B cell (primary cell): ENCODE measurements around the gene TMEM92.

Experiments used
- CTCF ChIP-seq: fragments of 200-600 bp; IDR thresholded peaks from one replicate; pipeline ENCODE4 v1.8.0; 2022; ENCODE audit warnings: antibody characterized with exemption, mild to moderate bottlenecking
- EZH2 ChIP-seq: IDR thresholded peaks from 2 replicates; pipeline ENCODE4 v1.6.1; 2012; ENCODE audit warnings: borderline replicate concordance, low read depth, mild to moderate bottlenecking, moderate library complexity, low read length; ENCODE audit not compliant: insufficient read depth, poor library complexity, severe bottlenecking

GRCh38 chr17:50275279-50275678, 1.0 kb downstream of the TMEM92 start:
- TF ChIP-seq CTCF (no peak), EZH2 (no peak)
